SK-N-MC (cell line): Measurements from ENCODE around the gene DSCAML1.

Experiments
- EZH2 ChIP-seq: fragments of 200-600 bp; sonication (generic); IDR thresholded peaks from one replicate; pipeline ENCODE4 v1.6.1; 2017; ENCODE audit warnings: antibody characterized with exemption
- POLR2AphosphoS5 ChIP-seq: IDR thresholded peaks from 2 replicates; pipeline ENCODE4 v1.6.1; 2012; ENCODE audit warnings: mild to moderate bottlenecking, low read depth, low read length, borderline replicate concordance

DNA sequence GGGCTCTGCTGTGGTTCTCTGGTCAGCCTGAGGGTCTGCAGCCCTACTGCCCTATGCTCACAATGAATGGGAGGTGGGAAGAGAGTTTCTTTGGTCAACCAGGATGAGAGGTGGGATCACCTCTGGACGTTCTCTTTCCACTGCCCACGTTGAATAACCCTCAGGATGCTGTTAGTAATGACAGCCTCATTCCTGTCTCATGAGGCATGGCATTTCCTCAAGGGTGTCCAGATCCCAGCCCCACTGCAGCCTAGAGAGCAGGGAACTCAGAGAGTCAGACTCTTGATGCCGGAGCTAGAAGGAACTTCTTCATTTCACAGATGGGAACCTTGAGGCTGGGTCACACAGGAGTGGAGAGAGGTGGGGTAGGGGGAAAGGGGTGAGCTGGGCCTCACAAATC lies 273.3 kb downstream of the DSCAML1 start:
- TF ChIP-seq POLR2AphosphoS5 (no peak), EZH2 (no peak)
